ENCODE measurements around the gene MLLT3.

Gene MLLT3

GRCh38 chr9:20427359-20427758, 194.9 kb downstream of the MLLT3 start:
- no peak for DNase-seq

GRCh38 chr9:20426019-20426418, 196.3 kb downstream of the MLLT3 start:
- no peak for DNase-seq

- DNase-seq, result no peak
Observed at GRCh38 chr9:20419533-20419932, 202.8 kb downstream of the MLLT3 start.

- DNase-seq, result no peak
Observed at GRCh38 chr9:20418485-20418884, 203.8 kb downstream of the MLLT3 start.

- DNase-seq, result no peak
Observed at GRCh38 chr9:20417373-20418080, 204.8 kb downstream of the MLLT3 start.

- no peak for DNase-seq
Observed at GRCh38 chr9:20414150-20414549, 208.1 kb downstream of the MLLT3 start.

- no peak for DNase-seq
Observed at GRCh38 chr9:20409321-20410092, 212.8 kb downstream of the MLLT3 start.

- DNase-seq, result no peak
Observed at GRCh38 chr9:20408513-20408912, 213.8 kb downstream of the MLLT3 start.

GRCh38 chr9:20407013-20407412, 215.3 kb downstream of the MLLT3 start:
- no peak for DNase-seq

- DNase-seq, result no peak
Observed at GRCh38 chr9:20406344-20406743, 216.0 kb downstream of the MLLT3 start.

GRCh38 chr9:20405616-20406015, 216.7 kb downstream of the MLLT3 start:
- no peak for DNase-seq

- no peak for DNase-seq
Observed at GRCh38 chr9:20405078-20405477, 217.2 kb downstream of the MLLT3 start.

GRCh38 chr9:20404192-20404813, 218.0 kb downstream of the MLLT3 start:
- DNase-seq, result no peak

GRCh38 chr9:20403346-20403745, 219.0 kb downstream of the MLLT3 start:
- no peak for DNase-seq

- no peak for DNase-seq
Observed at GRCh38 chr9:20402273-20402875, 219.9 kb downstream of the MLLT3 start.

- DNase-seq, result no peak
Observed at GRCh38 chr9:20398536-20399338, 223.6 kb downstream of the MLLT3 start.

- no peak for DNase-seq
Observed at GRCh38 chr9:20397348-20397747, 225.0 kb downstream of the MLLT3 start.

- no peak for DNase-seq
Observed at GRCh38 chr9:20396509-20396908, 225.8 kb downstream of the MLLT3 start.

GRCh38 chr9:20395651-20396050, 226.6 kb downstream of the MLLT3 start:
- DNase-seq, result no peak

- DNase-seq, result no peak
Observed at GRCh38 chr9:20394969-20395368, 227.3 kb downstream of the MLLT3 start.

- no peak for DNase-seq
Observed at GRCh38 chr9:20391208-20391607, 231.1 kb downstream of the MLLT3 start.
